HEK293 (cell line): ENCODE measurements around the gene HCFC1.

Experiments
- CTCF ChIA-PET: fragments of 350-600 bp; formaldehyde crosslinking; extraction: SDS; loops from one replicate; lab custom pipeline; 2021; ENCODE audit warnings: antibody characterized with exemption; lab: Yijun Ruan, JAX
- POLR2A ChIA-PET: fragments of 300-600 bp; formaldehyde crosslinking; extraction: SDS; loops from one replicate; lab custom pipeline; 2020; ENCODE audit warnings: antibody characterized with exemption, inconsistent platforms; lab: Yijun Ruan, JAX
- H3K27ac ChIP-seq: fragments of 200-500 bp; sonication (Bioruptor generic); 2 replicates; pipeline ENCODE4 v1.5.1; 2014; ENCODE audit warnings: low read depth, low read length, control low read depth, inconsistent platforms; ENCODE audit errors: extremely low read depth
- H3K36me3 ChIP-seq, 2 experiments: fragments of 200-500 bp in 1 of 2; sonication (Bioruptor generic) in 1 of 2; 1 replicate in 1 of 2; 2 replicates in 1 of 2; pipeline ENCODE4 v1.5.1; 2014 to 2017; ENCODE audit warnings: inconsistent platforms in 2 of 2, low read length in 2 of 2; ENCODE audit not compliant: control insufficient read depth in 2 of 2, insufficient read depth in 1 of 2
- H3K4me1 ChIP-seq: fragments of 200-500 bp; sonication (Bioruptor generic); 2 replicates; pipeline ENCODE4 v1.5.1; 2014; ENCODE audit warnings: mild to moderate bottlenecking, low read length, inconsistent platforms; ENCODE audit not compliant: control insufficient read depth, insufficient read depth
- H3K4me3 ChIP-seq: 2 replicates; pipeline ENCODE4 v1.5.1; 2011; ENCODE audit warnings: low read depth, mild to moderate bottlenecking, control low read depth, low read length, moderate library complexity
- H3K9me3 ChIP-seq: fragments of 200-500 bp; sonication (Bioruptor generic); 2 replicates; pipeline ENCODE4 v1.5.1; 2014; ENCODE audit warnings: low read depth, low read length, inconsistent platforms; ENCODE audit not compliant: control insufficient read depth, insufficient read depth
- EGR2 ChIP-seq: fragments of 450-650 bp; formaldehyde crosslinking; IDR thresholded peaks from 2 replicates; pipeline ENCODE4 v1.5.1; 2016; ENCODE audit warnings: low read depth, missing biosample characterization, missing genetic modification characterization
- MZF1 ChIP-seq: fragments of 450-650 bp; formaldehyde crosslinking; IDR thresholded peaks from 2 replicates; pipeline ENCODE4 v1.5.1; 2017; ENCODE audit warnings: missing biosample characterization, missing genetic modification characterization, borderline replicate concordance
- SCRT1 ChIP-seq: fragments of 450-650 bp; formaldehyde crosslinking; IDR thresholded peaks from 2 replicates; pipeline ENCODE4 v1.5.1; 2016; ENCODE audit warnings: missing biosample characterization, missing genetic modification characterization, borderline replicate concordance
- ZNF10 ChIP-seq: fragments of 450-650 bp; formaldehyde crosslinking; IDR thresholded peaks from 2 replicates; pipeline ENCODE4 v1.5.1; 2017; ENCODE audit warnings: missing biosample characterization, missing genetic modification characterization
- ZNF114 ChIP-seq: fragments of 450-650 bp; formaldehyde crosslinking; IDR thresholded peaks from 2 replicates; pipeline ENCODE4 v1.5.0; 2017; ENCODE audit warnings: missing biosample characterization, missing genetic modification characterization
- ZNF184 ChIP-seq: fragments of 450-650 bp; IDR thresholded peaks from 2 replicates; pipeline ENCODE4 v1.5.1; 2018; ENCODE audit warnings: missing biosample characterization, mild to moderate bottlenecking, missing genetic modification characterization
- ZNF354C ChIP-seq: fragments of 450-650 bp; formaldehyde crosslinking; IDR thresholded peaks from 2 replicates; pipeline ENCODE4 v1.5.1; 2016; ENCODE audit warnings: missing biosample characterization, missing genetic modification characterization, low read depth, borderline replicate concordance
- ZNF366 ChIP-seq: fragments of 450-650 bp; formaldehyde crosslinking; conservative IDR thresholded peaks from 2 replicates; pipeline ENCODE4 v1.5.1; 2016; ENCODE audit warnings: missing biosample characterization, missing genetic modification characterization
- ZNF501 ChIP-seq: fragments of 450-650 bp; formaldehyde crosslinking; IDR thresholded peaks from 2 replicates; pipeline ENCODE4 v1.5.1; 2016; ENCODE audit warnings: missing biosample characterization, missing genetic modification characterization
- ZNF558 ChIP-seq: fragments of 450-650 bp; formaldehyde crosslinking; IDR thresholded peaks from 2 replicates; pipeline ENCODE4 v1.5.1; 2016; ENCODE audit warnings: missing biosample characterization, missing genetic modification characterization
- TF ChIP-seq, protein P1 (sequence below): fragments of 450-650 bp; formaldehyde crosslinking; IDR thresholded peaks from 2 replicates; pipeline ENCODE4 v1.5.1; 2016; ENCODE audit warnings: missing biosample characterization, missing genetic modification characterization
- TF ChIP-seq, protein P2 (sequence below): fragments of 450-650 bp; formaldehyde crosslinking; IDR thresholded peaks from 2 replicates; pipeline ENCODE4 v1.5.1; 2016; ENCODE audit warnings: missing biosample characterization, missing genetic modification characterization
- TF ChIP-seq, protein P3 (sequence below): fragments of 450-650 bp; formaldehyde crosslinking; IDR thresholded peaks from 2 replicates; pipeline ENCODE4 v1.5.1; 2016; ENCODE audit warnings: missing biosample characterization, missing genetic modification characterization
- TF ChIP-seq, protein P4 (sequence below): fragments of 450-650 bp; formaldehyde crosslinking; IDR thresholded peaks from 2 replicates; pipeline ENCODE4 v1.5.1; 2017; ENCODE audit warnings: missing biosample characterization, missing genetic modification characterization

Gene HCFC1

DNA sequence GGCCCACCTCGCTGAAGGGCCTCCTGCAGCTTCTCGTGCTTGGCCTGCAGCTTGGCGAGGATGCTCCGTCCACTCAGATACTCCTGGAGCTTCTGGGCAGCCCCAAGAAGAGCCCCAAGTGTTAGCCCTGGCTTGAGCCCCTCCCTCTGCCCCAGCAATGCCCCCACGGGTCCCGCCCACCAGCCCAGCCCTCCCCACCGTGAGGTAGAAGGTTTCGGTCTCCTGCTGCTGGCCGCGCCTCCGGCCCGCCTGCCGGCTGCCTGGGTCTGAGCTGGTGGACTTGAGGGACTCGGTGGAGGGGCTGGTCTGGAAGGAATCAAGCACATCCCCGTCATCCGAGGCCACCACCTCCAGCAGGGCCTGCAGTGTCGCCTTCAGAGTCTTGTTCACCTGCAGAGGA is 58.4 kb downstream of the HCFC1 start (continued):
- TF ChIP-seq, protein P1, sequence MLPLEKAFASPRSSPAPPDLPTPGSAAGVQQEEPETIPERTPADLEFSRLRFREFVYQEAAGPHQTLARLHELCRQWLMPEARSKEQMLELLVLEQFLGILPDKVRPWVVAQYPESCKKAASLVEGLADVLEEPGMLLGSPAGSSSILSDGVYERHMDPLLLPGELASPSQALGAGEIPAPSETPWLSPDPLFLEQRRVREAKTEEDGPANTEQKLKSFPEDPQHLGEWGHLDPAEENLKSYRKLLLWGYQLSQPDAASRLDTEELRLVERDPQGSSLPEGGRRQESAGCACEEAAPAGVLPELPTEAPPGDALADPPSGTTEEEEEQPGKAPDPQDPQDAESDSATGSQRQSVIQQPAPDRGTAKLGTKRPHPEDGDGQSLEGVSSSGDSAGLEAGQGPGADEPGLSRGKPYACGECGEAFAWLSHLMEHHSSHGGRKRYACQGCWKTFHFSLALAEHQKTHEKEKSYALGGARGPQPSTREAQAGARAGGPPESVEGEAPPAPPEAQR (tag by site-specific recombination), result no peak
- no peak for TF ChIP-seq ZNF10
- TF ChIP-seq, all 188 proteins: peak for 0

DNA sequence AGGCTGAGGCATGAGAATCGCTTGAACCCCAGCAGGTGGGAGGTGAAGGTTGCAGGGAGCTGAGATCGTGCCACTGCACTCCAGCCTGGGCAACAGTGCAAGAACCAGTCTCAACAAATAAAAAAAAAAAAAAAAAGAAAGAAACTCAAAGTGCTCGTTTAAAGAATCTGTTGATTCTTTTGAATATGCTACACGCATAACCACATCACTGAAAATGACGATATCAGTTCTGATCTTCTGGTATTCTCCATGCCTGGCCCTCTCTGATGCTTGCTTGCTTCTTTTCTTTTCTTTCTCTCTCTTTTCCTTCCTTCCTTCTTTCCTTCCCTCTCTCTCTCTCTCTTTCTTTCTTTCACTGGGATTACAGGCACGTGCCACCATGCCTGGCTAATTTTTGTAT is 59.8 kb downstream of the HCFC1 start:
- Histone ChIP-seq H3K9me3 (no peaks in the 10 kb centered on the region), H3K36me3 (no peaks in the 10 kb centered on the region), H3K4me3 (no peak overlapping the region), H3K4me1 (no peaks in the 10 kb centered on the region), H3K27ac (no peak overlapping the region)
- TF ChIP-seq, protein P2, sequence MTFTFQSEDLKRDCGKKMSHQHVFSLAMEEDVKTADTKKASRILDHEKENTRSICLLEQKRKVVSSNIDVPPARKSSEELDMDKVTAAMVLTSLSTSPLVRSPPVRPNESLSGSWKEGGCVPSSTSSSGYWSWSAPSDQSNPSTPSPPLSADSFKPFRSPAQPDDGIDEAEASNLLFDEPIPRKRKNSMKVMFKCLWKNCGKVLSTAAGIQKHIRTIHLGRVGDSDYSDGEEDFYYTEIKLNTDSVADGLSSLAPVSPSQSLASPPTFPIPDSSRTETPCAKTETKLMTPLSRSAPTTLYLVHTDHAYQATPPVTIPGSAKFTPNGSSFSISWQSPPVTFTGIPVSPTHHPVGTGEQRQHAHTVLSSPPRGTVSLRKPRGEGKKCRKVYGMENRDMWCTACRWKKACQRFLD (tag by site-specific recombination), result no peak
- TF ChIP-seq, protein P3, sequence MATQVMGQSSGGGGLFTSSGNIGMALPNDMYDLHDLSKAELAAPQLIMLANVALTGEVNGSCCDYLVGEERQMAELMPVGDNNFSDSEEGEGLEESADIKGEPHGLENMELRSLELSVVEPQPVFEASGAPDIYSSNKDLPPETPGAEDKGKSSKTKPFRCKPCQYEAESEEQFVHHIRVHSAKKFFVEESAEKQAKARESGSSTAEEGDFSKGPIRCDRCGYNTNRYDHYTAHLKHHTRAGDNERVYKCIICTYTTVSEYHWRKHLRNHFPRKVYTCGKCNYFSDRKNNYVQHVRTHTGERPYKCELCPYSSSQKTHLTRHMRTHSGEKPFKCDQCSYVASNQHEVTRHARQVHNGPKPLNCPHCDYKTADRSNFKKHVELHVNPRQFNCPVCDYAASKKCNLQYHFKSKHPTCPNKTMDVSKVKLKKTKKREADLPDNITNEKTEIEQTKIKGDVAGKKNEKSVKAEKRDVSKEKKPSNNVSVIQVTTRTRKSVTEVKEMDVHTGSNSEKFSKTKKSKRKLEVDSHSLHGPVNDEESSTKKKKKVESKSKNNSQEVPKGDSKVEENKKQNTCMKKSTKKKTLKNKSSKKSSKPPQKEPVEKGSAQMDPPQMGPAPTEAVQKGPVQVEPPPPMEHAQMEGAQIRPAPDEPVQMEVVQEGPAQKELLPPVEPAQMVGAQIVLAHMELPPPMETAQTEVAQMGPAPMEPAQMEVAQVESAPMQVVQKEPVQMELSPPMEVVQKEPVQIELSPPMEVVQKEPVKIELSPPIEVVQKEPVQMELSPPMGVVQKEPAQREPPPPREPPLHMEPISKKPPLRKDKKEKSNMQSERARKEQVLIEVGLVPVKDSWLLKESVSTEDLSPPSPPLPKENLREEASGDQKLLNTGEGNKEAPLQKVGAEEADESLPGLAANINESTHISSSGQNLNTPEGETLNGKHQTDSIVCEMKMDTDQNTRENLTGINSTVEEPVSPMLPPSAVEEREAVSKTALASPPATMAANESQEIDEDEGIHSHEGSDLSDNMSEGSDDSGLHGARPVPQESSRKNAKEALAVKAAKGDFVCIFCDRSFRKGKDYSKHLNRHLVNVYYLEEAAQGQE (tag by site-specific recombination), result no peak
- TF ChIP-seq ZNF366 (tag by site-specific recombination), result peak; percentile 48; the same call in 1 of the 2 replicates
- POLR2A ChIA-PET, result interaction anchor here (0.9 to 2.1 kb wide), 2 partner anchors 16 to 117 kb away, joined by 3 to 8 read pairs; partner anchors contain the start of genes IDH3G and SSR4
- CTCF ChIA-PET, result interaction anchor here (1.0 to 9.6 kb wide), 3 partner anchors 12 to 37 kb away, joined by 3 to 72 read pairs (median 4); no protein-coding TSS in a partner anchor

DNA sequence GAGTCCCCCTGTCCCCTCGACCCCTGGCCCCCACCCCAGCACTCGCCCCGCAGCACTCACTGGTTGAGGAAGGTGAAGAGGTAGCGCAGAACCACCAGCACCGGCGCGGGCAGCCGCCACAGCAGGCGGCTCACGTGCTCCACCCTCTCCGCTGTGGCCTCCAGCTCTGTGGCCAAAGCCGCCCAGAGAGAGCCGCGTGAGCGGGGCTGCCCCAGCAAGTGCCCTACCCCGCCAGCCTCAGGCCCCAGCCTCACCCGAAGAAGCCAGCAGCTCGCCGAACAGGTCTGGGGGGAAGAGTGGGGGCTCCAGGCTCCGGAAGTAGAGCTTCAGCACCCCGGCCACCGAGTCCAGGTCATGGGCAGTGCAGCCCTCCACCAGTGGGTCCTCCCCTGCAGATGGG is 61.2 kb downstream of the HCFC1 start:
- H3K4me3 ChIP-seq, result no peak overlapping the region
- no peak overlapping the region for H3K27ac ChIP-seq
- H3K9me3 ChIP-seq, result no peaks in the 10 kb centered on the region
- ChIA-PET POLR2A (interaction anchor here (0.7 to 2.1 kb wide), 5 partner anchors 13 to 1890 kb away, joined by 3 to 8 read pairs (median 4); partner anchors contain the start of gene NAA10), CTCF (interaction anchor here (0.5 to 9.6 kb wide), 7 partner anchors 13 to 192 kb away, joined by 3 to 72 read pairs (median 4); no protein-coding TSS in a partner anchor)
- no peaks in the 10 kb centered on the region for H3K36me3 ChIP-seq
- TF ChIP-seq ZNF558 (tag by site-specific recombination) (no peak), SCRT1 (tag by site-specific recombination) (no peak)
- no peaks in the 10 kb centered on the region for H3K4me1 ChIP-seq

DNA sequence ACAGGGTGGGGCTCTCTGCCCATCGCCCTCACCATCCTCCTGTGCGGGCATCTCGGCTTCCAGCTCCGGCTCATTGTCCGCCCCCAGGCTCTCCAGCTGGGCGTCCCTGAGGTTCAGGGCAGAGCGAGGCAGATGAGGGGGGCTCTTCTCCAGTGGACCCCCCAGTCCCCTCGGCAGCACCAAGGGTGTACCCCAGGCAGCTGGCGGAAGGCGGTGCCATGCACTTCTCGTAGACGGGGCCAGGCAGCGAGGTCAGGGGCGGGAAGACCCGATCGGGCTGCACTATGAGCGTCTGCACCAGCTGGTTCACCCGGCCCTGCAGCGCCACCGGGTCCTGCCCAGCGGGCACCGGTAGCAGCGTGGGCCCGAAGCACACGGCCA is 61.6 kb downstream of the HCFC1 start:
- no peaks in the 10 kb centered on the region for H3K4me1 ChIP-seq
- H3K4me3 ChIP-seq, result no peak overlapping the region
- no peaks in the 10 kb centered on the region for H3K9me3 ChIP-seq
- POLR2A ChIA-PET, result interaction anchor here (2.1 kb wide), 1 partner anchor 18 kb away, joined by 8 read pairs; no protein-coding TSS in a partner anchor
- TF ChIP-seq EGR2 (no peak), ZNF354C (tag by site-specific recombination) (no peak), ZNF114 (tag by site-specific recombination) (no peak), MZF1 (tag by site-specific recombination) (no peak), ZNF184 (tag by site-specific recombination) (no peak), ZNF501 (tag by site-specific recombination) (no peak)
- TF ChIP-seq, protein P4, sequence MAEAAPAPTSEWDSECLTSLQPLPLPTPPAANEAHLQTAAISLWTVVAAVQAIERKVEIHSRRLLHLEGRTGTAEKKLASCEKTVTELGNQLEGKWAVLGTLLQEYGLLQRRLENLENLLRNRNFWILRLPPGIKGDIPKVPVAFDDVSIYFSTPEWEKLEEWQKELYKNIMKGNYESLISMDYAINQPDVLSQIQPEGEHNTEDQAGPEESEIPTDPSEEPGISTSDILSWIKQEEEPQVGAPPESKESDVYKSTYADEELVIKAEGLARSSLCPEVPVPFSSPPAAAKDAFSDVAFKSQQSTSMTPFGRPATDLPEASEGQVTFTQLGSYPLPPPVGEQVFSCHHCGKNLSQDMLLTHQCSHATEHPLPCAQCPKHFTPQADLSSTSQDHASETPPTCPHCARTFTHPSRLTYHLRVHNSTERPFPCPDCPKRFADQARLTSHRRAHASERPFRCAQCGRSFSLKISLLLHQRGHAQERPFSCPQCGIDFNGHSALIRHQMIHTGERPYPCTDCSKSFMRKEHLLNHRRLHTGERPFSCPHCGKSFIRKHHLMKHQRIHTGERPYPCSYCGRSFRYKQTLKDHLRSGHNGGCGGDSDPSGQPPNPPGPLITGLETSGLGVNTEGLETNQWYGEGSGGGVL (tag by site-specific recombination), result no peak
- CTCF ChIA-PET, result interaction anchor here (1.1 to 9.6 kb wide), 2 partner anchors 13 to 20 kb away, joined by 3 to 72 read pairs; no protein-coding TSS in a partner anchor
- no peaks in the 10 kb centered on the region for H3K36me3 ChIP-seq
- H3K27ac ChIP-seq, result no peak overlapping the region
